22Rv1 (cell line): Measurements from ENCODE around the gene PIP5KL1.

Experiments
- H3K27ac ChIP-seq: fragments of 450-650 bp; 2 replicates; pipeline ENCODE4 v1.5.1; 2017
- ZFX ChIP-seq: fragments of 450-650 bp; IDR thresholded peaks from 2 replicates; pipeline ENCODE4 v1.6.1; 2017; ENCODE audit warnings: antibody characterized with exemption, borderline replicate concordance
- TF ChIP-seq, protein P1 (sequence below): fragments of 450-650 bp; IDR thresholded peaks from 2 replicates; pipeline ENCODE4 v1.5.1; 2017; ENCODE audit warnings: mild to moderate bottlenecking

The PIP5KL1 gene

DNA sequence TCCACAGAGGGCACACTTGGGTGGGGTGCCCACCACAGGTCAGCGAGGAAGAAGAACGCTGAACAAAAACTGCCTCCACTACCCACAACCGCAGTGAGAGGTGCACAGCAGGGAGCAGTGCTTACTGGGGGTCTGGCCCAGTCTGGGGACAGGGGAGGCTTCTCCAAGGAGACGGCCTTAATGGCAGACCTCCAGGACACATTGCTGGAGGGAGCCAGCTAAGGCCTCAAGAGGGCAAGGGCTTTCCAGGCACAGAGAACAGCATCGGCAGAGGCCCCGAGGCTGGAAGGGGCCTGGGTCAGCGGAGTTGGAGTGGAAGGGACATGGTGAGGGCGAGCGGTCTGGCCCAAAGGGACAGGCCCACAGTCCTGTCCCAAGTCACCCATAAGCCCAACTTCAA is 15.4 kb upstream of the PIP5KL1 start:
- TF ChIP-seq ZFX = no peak
- H3K27ac ChIP-seq = no peak overlapping the region

DNA sequence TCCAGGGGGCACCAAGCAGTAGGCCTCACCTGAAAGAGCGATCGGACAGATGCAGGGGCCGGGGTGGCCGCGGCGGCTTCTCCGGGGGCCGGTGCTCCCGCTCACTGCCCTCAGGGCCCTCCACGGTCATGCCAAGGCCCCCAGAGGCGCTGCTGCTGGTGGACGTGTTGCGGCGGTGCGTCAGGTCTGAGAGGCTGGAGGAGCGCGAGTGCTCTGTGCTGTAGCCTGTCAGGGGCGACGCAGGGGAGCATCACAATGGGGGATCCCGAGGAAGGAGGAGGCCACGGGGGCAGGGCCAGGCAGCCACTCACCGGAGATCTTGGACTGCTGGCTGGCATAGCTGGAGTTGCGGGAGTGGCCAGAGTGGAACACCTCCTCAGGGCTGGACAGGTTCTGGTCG is 14.8 kb upstream of the PIP5KL1 start:
- no peak for TF ChIP-seq ZFX
- TF ChIP-seq, protein P1, sequence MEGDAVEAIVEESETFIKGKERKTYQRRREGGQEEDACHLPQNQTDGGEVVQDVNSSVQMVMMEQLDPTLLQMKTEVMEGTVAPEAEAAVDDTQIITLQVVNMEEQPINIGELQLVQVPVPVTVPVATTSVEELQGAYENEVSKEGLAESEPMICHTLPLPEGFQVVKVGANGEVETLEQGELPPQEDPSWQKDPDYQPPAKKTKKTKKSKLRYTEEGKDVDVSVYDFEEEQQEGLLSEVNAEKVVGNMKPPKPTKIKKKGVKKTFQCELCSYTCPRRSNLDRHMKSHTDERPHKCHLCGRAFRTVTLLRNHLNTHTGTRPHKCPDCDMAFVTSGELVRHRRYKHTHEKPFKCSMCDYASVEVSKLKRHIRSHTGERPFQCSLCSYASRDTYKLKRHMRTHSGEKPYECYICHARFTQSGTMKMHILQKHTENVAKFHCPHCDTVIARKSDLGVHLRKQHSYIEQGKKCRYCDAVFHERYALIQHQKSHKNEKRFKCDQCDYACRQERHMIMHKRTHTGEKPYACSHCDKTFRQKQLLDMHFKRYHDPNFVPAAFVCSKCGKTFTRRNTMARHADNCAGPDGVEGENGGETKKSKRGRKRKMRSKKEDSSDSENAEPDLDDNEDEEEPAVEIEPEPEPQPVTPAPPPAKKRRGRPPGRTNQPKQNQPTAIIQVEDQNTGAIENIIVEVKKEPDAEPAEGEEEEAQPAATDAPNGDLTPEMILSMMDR = no peak

GRCh38 chr9:127944586-127945218 is 14.1 kb upstream of the PIP5KL1 start:
- TF ChIP-seq, protein P1 = no peak
- TF ChIP-seq ZFX = no peak
- H3K27ac ChIP-seq = no peak overlapping the region

More for the DNA sequence above, 14.8 kb upstream of the PIP5KL1 start:
- no peak overlapping the region for H3K27ac ChIP-seq

GRCh38 chr9:127943731-127944144 is 13.2 kb upstream of the PIP5KL1 start:
- no peak for TF ChIP-seq ZFX
- TF ChIP-seq, protein P1 = peak; percentile 84
- no peak overlapping the region for H3K27ac ChIP-seq

DNA sequence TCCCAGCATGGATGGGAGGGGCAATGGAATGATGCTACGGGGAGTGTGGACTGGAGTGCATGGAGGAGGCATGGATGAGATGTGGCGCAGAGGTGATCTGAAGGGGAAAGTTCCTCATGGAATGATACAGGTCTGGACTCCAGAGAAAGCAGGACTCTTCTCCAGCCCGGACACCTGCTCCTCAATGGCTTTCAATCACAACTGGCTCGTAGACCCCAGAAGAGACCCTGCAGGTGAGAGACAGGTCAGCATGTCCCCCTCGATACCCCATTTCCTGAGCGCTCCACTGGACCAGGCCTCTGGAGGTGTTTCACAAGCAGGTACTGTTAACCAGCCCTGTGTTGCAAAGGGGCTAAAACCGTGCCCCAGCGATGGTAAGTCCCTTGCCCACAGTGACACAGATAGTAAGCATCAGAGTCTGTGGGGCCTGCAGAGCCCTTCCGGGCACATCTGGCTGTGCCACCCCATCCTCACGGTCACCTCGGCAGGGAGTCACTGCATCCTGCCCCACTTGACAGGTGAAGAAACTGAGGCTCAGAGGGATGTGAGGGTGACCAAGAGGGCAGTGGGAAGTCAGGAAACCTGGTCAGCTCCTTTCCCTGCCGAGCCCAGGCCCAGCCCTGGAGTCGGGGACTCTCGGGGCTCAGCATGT is 12.6 kb upstream of the PIP5KL1 start:
- no peak overlapping the region for H3K27ac ChIP-seq
- TF ChIP-seq, protein P1 = peak; percentile 44
- TF ChIP-seq ZFX = no peak

DNA sequence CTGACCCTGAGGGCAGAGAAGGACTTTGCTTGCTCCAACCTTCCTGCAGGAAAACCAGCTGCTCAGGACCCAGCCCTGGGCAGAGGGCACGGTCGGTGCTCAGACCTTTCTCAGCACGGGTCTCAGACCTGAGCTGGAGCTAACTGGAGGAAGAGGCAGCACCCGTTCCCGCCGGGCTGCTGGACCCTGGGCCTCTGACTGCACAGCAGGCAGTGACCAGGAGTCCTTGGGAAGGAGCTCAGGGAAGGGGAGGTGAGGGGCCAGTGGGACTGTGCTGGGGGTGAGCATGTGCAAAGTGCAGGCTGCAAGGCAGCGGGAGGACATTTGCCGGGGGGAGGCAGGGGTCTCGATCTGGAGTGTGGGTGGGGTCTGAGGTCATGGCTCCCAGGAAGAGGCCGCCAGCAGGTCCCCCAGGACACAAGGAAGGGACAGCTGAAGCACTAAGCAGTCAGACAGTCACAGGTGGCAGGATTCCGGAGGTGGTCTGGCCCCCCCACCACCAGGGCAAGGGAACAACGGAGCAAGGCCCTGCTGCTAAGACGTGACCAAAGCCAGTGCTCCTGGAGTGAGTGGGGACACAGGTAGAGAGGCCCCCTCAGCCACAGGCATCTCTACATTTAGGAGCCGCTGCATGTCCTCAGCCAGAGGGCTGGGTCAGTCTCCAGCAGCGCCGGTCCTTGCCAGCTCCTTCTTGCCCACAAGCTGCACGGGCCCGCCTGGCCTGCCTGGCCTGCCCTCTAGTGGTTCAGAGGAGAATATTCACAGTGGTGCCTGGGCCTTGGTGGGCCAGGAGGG is 11.8 kb upstream of the PIP5KL1 start:
- H3K27ac ChIP-seq = no peak overlapping the region
- no peak for TF ChIP-seq ZFX
- TF ChIP-seq, protein P1 = peak; percentile 97

DNA sequence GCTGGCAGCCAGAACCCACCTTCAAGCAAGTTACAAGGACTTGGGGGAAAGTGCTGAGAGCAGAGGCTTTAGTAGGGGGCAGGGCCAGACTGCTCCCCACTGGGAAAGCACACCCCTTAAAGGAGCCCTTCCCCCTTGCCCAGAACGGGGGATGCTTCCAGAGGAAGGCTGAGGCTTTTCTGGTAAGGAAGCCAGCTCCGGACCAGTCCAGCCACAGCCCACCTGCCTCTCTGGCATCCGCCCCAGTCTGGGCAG is 11.3 kb upstream of the PIP5KL1 start:
- TF ChIP-seq, protein P1 = no peak
- TF ChIP-seq ZFX = no peak

More for the DNA sequence above, 11.3 kb upstream of the PIP5KL1 start:
- no peak overlapping the region for H3K27ac ChIP-seq
